ENCODE measurements around the gene PITPNM3.

Gene PITPNM3

DNA sequence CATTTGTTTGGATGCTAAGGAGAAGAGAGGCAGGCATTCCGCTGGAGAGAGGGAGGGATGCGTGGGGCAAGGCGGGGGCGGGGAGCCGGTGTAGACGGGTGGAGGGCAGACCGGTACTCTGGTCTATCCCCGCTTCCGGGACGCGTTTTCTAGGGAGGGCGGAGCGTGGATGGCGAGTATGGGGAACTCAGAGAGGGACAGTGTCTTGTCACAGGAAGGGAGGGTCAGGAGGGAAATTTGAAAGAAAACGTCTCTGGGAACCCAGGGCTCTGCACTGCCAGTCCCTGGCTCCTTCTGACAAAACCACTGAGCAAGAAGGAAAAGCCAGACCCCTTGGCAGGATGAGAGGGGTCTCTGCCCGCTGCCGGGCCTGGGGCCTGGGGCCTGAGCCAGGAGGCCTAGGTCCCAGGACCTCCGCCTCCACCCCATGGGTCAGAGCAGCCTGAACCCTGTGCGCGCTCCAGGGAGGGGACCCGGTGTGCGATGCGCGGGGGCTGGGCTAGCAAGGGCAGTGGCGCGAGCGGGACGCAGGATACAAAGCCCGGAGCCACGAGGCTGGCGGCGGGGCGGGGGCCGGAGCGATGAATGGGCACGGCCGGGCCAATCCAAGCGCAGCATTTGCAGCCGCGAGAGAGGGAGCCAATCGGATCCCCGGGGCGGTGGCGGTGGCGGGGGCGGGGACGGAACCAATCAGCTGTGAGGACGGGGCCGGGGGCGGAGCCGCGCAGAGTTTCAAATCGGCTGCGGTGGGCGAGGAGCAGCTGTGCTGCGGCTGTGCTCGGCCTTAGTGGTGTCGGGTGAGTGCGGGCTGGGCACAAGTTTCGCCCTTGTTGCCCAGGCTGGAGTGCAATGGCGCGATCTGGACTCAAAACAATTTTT is 112.4 kb downstream of the PITPNM3 start, which contains the start of gene PIMREG:
TSS of gene PIMREG (plus strand) at position 764 of the 879 bp plus-strand sequence. CDS start 656 bp downstream, outside the sequence.
- DNase-seq (ENCODE audit: low spot score): peak; percentile 98

DNA sequence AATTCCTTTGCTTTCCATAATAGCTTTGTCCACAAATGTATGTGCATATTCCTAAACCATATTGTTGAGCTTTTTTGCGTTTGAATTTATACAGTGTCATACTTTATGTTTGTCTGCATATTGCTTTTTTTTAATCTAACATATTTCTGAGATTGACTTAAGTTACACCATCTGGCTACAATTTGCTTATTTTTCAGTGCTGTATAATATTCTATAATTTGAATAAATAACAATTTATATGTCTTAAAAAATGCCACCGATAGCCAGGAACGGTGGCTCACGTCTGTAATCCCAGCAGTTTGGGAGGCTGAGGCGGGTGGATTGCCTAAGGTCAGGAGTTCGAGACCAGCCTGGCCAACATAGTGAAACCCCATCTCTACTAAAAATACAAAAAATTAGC is 113.6 kb downstream of the PITPNM3 start:
- no peak for DNase-seq (ENCODE audit: low spot score)

DNA sequence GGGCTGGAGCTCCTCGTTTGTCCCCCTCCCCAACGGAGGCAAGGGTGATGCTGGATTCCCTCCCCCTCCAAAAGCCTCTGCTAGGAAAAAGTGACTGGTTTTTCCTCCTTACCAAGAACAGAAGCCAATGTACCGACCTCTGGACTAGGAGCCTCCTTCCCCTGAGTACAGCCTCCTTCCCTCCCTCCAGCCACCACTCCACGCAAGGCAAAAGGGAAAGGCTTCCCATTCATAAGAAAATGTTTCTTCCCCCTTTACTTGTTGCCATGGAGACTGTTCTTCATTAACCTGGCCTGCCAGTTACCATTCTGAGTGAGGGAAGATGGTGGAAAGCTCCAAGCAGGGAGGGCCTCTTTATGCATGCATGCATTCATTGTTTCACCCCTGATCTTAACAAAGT is 116.4 kb downstream of the PITPNM3 start:
- no peak for DNase-seq (ENCODE audit: low spot score)

DNA sequence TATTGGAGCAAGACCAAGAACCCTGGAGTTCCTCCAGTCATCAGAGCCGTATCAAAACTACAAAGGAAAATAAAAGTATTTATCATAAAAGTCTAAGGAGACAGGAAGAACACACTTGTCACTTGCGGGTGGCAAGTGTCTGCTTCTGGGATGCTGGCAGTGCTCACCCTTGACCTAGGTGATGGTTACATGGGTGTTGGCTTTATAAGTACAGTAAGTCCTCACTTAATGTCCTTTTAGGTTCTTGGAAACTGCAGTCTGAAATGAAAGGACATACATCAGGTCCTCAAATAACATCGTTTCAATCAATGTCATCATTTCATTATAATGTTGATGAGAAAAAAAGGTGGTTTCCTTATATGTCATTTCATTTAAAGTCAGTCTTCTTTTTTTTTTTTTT is 118.4 kb downstream of the PITPNM3 start:
- no peak for DNase-seq (ENCODE audit: low spot score)

DNA sequence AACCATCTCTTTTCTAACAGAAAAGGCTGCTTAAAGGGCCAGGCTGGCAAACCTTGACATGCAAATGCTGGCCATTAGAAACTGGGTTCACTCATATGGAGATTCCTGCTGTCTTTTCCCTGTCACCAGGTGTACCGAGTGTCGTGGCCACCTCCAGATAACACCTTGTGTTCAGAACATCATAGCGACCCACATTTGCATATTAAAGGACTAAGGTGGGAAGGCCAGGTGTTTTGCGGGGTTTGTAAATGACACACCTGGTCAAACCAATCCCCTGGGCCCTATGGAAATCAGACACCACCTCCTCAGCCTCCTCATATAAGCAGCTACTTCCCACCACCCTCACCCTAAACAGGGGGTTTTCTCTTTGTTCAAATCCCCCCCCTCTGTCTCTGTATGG is 118.9 kb downstream of the PITPNM3 start:
- no peak for DNase-seq (ENCODE audit: low spot score)

DNA sequence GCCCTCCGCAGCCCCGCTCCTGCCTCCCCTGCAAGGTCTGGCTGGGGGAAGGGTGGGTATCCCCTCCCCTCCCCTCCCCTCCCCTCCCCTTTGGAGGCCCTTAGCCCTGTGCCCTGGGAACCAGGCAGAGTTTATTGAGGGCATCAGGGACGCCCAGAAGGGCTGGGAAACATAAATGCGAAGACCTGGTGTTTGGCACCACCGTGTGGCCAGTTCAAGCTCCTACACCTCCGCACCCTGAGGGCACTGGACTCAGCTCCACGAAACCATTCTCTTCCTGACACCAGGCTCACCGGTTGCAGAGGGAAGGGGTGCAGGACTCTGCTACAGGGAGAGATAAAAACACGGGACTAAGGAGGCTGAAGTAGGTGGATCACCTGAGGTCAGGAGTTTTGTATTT is 120.4 kb downstream of the PITPNM3 start:
- DNase-seq (ENCODE audit: low spot score): no peak

DNA sequence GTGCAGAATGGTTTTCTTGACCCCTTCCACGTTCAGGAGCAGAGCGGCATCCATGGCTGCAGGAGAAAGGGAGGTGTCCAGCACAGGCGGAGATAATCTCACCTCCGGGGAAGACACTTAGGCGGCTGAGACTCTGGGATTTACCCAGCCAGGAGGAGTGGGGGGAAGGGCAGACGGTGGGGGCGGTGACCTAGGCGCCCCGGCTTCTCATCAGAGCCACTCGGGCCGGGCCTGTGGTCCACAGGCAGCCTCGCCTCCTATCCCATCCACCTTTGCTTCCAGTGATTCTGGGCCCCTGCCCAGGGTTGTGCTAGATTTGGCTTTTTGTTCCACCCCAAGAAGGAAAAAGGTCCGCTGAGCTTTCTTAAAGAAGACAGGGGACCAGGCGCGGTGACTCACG is 121.3 kb downstream of the PITPNM3 start, which contains the start of gene AIPL1:
TSS of gene AIPL1 (minus strand) at position 71 of the 400 bp plus-strand sequence. CDS start at position 54, 17 bp downstream.
- DNase-seq (ENCODE audit: low spot score): no peak

DNA sequence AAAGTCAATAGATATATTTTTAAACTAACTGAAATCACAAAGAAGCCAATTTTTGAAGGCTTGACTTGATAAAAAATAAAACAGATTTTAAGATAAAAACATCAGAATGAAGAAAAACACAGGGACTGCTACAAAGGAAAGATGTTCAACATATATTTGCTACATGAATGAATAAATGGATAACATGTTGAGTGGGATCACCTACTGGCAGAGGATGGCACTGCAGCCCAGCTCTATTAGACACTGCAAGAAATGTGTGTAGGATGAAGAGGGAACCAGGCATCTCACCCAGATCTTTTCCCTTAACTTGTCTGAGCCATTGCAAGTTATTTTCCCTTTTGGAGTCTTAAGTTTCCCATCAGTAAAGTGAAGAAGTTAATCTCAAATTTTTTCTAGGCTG is 125.6 kb downstream of the PITPNM3 start:
- no peak for DNase-seq (ENCODE audit: low spot score)

DNA sequence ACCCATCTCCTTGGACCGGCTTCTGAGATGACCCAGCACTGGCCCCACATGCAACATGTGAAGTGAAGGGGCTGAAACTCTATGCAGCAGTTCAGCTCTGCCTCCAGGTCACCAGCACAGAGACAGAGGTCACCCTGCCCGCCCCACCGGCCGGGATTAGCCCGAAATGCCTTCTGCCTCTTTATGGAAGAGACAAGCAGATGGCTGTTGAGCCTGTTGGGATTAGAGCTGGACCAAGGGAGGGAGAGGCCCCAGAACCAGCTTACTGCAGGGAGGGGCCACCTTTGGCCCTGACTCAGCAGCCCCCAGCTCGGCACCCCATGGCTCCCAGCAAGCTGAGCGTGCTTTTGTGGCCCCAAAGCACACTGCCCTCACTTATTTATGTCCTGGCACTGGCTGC is 127.1 kb downstream of the PITPNM3 start:
- DNase-seq (ENCODE audit: low spot score): no peak

DNA sequence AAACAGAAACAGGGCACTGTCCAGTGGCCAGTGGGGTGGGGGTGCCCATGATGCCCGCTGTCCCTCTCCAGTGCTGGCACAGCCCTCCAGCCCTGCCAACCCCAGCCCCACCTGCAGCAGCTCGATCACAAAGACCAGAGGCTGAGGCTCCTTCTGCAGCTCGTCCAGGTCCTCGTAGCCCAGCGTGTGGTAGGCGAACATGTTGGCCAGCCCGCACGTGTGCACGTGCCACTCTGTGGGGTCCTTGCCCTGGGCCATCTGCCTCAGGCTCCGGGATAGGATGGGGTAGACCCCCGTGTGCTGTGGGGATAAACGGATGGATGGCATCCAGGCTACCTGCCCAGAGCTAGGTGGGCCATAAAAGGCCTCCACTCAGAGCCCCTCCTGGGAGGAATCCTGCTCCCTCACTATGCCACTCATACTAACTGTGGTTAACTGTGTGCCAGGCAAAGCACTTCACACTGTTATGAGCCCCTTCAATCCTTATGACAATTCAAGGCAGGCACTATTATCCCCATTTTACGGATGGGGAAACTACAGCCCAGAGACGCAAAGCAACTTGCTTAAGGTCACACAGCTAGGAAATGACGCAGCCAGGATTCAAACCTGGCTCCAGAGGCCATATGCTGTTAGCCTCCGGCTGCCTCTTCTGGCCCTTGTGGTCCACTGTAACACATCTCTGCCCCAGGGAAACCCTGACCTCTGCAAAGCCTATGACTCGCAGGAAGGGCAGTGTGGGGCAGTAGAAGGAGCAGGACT is 128.0 kb downstream of the PITPNM3 start:
- no peak for DNase-seq (ENCODE audit: low spot score)

DNA sequence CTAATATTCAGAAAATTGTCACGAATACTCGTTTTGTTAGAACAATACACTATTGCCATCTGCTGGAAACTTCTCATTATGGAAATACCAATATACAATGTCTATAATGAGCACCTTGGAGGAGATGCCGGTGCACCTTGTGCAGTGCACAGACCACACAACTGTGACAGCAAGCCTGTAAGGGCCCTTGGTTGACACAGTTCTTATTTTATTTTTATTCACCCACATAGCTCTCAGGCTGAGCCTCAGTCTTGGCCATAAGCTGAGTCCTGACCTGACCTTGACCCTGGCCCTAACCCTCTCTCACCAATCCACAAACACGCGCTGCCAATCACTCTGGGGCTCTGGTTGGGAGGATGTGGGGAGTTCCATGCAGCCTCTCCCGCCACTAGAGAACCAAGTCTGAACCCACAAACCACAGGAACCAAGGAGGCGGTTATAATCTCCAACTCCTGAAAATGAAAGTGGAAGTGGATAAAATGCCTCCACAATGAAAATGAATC is 129.0 kb downstream of the PITPNM3 start:
- no peak for DNase-seq (ENCODE audit: low spot score)

DNA sequence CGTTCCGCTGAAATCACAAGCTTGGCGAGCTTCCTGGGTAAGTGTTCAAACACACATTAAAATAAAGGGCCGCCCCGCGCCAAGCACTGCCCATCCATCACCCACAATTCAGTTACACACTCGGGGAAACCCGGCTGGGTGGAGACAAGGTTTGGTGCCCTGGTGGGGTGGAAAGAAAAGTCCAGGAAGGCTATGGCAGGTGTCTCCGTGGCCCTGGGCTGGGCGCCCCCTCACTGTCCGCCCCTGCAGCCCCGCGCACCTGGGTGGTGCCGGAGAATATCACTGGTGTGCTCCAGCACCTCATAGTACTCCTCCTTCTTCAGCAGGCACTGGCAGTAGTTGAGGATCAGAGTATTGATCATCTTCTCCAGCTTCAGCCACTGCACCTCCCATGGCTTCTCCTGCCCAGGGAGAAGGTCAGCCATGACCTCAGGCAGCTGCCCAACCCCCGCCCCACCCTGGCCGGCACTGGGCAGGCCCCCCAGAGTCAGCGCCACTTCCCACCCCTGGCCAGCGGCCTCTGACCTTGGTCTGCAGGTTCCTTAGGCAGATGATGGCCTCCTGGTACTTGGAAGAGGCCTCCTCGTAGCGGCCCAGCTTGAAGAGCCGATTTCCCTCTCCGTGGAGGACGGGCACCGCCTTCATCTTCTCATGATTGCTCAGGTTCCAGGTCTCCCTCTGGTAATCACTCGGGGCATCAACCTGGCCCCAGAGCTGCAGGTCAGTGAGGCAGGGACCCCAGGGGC is 129.8 kb downstream of the PITPNM3 start:
- DNase-seq (ENCODE audit: low spot score): no peak

DNA sequence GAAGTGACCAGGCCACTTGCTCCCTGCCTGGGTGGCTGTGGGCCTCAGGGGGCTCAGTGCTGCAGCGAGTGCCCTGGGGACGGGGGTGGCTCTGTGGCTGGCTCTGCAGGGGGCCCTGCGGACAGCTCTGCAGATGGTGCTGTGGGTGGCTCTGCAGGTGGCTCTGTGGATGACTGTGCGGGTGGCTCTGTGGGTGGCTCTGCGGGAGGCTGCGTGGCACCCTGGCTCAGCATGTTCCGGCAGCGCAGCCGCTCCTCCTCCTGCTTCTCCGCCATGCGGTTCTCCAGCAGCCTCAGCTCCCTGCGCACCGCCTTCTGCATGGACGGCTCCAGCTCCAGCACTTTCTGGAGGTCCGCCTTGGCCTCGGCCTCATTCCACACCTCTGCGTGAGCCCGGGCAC is 130.9 kb downstream of the PITPNM3 start:
- no peak for DNase-seq (ENCODE audit: low spot score)

DNA sequence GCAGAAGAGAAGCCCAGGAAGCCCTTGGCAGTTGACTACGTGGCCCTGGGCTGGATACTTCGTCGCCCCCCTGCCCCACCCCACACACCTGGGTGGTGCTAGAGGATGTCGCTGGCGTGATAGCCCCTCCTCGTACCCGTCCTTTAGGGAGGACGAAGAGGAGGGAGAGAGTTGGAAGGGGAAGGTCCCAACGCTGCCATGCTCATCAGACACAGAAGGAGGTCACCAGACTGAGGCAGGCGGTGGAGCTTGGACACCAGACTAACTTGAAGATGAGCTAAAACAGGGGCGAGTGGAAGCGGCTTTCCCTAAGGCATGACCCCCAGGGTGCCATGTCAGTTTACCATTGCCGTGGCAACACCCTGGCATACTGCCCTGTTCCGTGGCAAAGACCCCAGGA is 132.4 kb downstream of the PITPNM3 start:
- DNase-seq (ENCODE audit: low spot score): no peak

DNA sequence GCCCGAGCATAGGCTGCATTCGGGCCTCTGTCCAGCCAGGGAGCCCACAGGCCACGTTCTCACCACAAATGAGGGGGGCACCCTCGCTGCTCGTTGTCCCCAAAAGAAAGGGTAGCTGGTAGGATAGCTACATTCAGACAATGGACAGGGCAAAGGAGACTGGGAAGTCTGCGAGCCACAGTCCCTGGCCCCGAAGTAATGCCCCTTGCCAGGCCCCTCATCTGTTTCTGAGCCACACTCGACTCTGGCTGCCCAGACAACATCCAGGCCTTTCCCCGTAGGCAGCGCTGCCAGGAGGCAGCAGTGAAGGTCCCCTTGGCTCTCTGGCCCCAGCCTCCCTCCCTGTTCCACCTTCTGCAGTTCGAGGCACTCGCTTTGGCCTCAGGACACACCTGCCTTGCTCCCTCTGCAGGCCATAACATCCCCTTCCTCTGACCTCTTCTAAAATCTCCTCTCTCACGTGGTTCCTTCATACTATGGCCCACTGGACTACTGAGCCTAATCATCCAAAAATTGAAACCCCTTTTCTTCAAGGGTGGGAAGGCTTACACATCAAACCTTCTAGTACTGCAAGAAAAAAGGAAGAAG is 133.6 kb downstream of the PITPNM3 start:
- DNase-seq (ENCODE audit: low spot score): no peak

DNA sequence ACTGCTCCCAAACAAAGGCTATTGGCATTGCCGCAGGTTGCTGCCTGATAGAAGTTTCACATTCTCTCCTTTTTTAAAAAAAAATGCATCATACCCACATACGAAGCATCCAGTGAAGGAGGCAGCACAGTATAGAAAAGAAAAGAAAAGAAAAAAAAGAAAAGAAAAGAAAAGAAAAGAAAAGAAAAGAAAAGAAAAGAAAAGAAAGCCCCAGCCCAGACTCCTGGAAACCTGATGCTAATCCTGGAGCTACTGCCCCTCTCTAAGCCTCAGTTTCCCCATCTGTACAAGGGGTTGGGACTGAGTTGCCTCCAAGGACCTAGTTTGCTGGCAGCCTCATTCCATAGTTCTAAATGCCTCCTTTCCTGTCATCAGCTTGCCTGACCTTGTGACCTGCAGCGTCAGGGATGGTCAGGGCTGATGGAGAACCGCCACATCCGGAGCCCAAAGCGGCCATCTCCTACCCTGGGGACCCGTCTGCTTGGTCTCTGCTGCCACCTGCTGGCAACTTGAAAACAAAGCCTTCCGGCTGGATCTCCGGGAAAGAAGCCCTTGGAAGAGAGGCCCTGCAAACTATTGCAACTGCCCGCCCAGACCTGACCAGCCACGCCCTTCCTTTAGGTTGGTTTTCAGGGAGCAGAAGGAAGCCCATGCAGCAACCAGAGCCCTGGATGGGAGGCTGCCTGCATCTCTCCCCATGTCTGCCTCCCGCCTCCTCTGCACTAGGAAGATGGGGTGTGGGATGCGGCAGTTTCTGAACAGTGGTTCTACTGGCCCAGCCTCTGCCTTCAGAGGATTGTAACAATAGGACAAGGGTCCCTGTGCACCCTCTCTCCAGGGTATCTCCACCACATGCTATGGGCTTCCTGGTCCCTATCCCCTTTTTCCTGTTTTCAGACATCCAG is 134.4 kb downstream of the PITPNM3 start:
- DNase-seq (ENCODE audit: low spot score): peak; percentile 84

DNA sequence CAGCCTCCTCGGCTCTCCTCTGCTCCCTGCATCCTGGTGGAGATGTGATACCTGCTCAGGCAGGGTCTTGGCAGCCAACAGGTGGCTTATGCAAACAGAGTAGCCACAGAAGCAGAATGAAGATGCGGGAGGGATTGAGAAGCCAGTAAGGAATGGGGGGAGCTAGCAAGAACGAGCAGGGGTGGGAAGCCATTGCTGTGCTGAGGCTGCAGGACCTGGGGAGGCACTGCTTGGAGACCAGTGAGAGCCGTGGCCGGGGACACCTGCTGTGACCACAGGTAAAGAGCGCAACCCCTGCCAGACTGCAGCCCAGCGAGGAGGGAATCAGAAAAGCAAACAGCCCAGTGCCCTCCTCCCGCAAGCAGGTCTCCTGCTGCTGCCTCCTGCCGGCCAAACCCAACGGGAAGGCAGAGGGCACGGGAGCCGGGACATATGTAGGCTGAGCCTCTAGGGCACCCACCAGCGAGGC is 136.1 kb downstream of the PITPNM3 start:
- DNase-seq (ENCODE audit: low spot score): no peak

DNA sequence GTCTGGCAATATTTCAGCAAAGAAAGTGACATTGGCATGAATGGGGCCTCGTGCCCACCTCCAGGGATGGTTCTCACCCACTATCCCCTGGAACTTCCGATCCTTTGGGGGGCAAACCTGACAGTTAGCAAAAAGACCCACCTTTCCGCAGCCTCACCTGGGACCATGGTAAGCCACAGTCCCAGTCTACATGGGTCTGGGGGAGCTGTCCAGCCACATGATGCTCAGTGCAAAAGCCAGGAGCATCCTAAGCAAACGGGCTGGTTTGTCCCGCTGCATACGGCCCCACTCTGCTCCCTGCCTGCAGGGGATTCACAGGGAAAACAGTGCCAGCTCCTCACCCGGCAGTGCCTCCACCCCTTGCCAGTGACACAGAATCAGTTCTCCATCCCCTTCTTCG is 140.7 kb downstream of the PITPNM3 start:
- no peak for DNase-seq (ENCODE audit: low spot score)

DNA sequence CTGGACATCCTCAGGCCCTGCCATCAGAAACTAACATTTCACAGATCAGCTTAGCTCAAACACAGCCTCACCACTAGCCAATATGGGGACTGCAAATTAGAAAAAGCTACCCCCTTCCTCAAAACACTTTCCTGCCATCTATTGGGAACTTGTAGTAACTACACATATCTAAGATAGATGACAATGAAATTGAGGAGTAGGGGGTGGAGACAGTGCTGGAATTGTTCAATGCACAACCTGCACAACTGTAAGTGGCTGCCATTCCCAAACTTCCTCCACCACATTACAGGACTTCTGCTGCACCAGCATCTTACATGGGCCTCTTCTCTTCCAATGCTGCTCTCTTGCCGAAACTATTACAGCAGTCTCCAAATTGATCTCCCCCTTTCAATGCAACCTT is 143.3 kb downstream of the PITPNM3 start:
- DNase-seq (ENCODE audit: low spot score): no peak

DNA sequence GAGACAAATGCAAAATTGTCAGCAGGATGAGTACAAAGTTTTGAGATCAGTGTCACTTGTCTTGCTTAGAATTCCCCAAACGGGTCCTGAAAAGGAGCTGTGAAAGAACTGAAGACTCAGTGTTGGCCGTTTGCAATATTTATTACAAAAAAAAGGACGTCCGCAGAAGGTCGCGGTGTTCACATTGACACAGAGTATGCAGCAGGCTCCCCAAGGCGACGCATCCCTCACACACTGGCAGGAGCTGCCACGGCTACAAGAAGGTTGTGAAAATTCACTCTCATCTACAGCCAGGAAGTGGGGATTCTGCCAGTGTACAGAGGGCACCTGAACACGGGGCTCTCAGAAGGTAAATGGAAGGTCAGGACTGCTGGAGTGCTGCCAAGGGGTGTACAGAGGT is 147.6 kb downstream of the PITPNM3 start:
- no peak for DNase-seq (ENCODE audit: low spot score)

DNA sequence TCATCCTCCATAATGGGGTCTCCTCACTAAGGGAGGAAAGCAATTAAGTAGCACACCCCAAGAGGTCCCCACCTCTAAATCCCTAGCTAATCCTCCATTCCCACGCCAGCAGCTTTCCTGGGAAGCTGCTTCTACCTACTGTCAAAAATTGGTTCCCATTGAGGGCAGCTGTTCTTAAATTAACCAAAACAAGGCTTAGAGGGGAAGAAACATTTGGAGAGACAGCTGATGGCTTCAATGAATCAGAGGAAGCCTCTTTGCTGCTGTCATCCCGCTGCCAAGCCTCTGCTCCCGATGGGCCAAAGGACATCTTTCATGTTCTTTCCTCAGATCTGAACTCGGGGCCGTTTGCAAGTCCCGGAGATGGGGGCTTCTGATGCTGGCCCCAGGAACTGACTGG is 148.1 kb downstream of the PITPNM3 start:
- DNase-seq (ENCODE audit: low spot score): no peak
